ENCODE results near the gene VAV3.

Gene VAV3

GRCh38 chr1:107941531-107941930 is 23.4 kb downstream of the VAV3 start:
- 0 out of 2 replicates have a peak, but pooled peaks cover 3% of the 10 kb centered on the region for H3K9me2 ChIP-seq (replicated peaks; ENCODE audit: control insufficient read depth, low read length)
- H3K4me1 ChIP-seq (ENCODE audit: control insufficient read depth, low read length): peaks cover 8% of the 10 kb centered on the region
- H3K27me3 ChIP-seq (ENCODE audit: control insufficient read depth, low read length): no peaks in the 10 kb centered on the region
- H3K4me3 ChIP-seq (ENCODE audit: low read length): no peak overlapping the region
- no peaks in the 10 kb centered on the region for H4K20me1 ChIP-seq (ENCODE audit: control insufficient read depth, insufficient read depth, low read depth, low read length)
- H3K27ac ChIP-seq (ENCODE audit: low read depth, low read length): no peak overlapping the region
- H3F3A ChIP-seq (ENCODE audit: control insufficient read depth, insufficient read depth): no peaks in the 10 kb centered on the region
- no peaks in the 10 kb centered on the region for H3K36me3 ChIP-seq (ENCODE audit: control insufficient read depth, low read length)
- no peak overlapping the region for H3K4me2 ChIP-seq (ENCODE audit: low read length)
- no peaks in the 10 kb centered on the region for H3K79me2 ChIP-seq (ENCODE audit: control insufficient read depth, low read length)
- H3K9me3 ChIP-seq (ENCODE audit: control insufficient read depth, insufficient read depth, low read length): no peaks in the 10 kb centered on the region
- TF ChIP-seq EZH2phosphoT487 (IDR thresholded peaks at IDR 0.05; ENCODE audit: borderline replicate concordance, low read length): no peak
- TF ChIP-seq, protein P1, sequence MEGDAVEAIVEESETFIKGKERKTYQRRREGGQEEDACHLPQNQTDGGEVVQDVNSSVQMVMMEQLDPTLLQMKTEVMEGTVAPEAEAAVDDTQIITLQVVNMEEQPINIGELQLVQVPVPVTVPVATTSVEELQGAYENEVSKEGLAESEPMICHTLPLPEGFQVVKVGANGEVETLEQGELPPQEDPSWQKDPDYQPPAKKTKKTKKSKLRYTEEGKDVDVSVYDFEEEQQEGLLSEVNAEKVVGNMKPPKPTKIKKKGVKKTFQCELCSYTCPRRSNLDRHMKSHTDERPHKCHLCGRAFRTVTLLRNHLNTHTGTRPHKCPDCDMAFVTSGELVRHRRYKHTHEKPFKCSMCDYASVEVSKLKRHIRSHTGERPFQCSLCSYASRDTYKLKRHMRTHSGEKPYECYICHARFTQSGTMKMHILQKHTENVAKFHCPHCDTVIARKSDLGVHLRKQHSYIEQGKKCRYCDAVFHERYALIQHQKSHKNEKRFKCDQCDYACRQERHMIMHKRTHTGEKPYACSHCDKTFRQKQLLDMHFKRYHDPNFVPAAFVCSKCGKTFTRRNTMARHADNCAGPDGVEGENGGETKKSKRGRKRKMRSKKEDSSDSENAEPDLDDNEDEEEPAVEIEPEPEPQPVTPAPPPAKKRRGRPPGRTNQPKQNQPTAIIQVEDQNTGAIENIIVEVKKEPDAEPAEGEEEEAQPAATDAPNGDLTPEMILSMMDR (IDR thresholded peaks at IDR 0.05; ENCODE audit: low read depth, low read length, poor library complexity, severe bottlenecking): no peak

DNA sequence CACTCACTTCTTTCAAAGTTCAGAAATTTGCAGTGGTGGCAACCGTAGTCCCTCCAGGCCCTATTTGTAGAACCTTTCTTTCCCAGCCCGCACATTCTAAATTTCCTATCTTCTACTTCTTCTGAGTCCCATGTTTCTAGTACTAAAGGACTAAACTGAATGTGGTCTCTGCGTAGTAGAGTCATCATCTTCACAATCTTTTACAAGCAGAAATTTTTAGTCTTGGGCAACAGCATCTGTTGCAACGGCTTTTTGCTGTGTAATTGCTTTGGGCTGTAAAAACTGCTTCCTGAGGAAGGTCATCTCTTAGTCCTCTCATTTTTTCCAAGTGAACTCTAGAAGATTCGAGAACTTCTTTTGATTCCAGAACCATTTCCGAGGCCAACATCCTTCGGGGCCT is 23.9 kb downstream of the VAV3 start:
- TF ChIP-seq, protein P1 (IDR thresholded peaks at IDR 0.05; ENCODE audit: low read depth, low read length, poor library complexity, severe bottlenecking): no peak
- TF ChIP-seq EZH2phosphoT487 (IDR thresholded peaks at IDR 0.05; ENCODE audit: borderline replicate concordance, low read length): no peak
- Histone ChIP-seq H3K27ac (ENCODE audit: low read depth, low read length) (no peak overlapping the region), H3K79me2 (ENCODE audit: control insufficient read depth, low read length) (no peaks in the 10 kb centered on the region), H3K27me3 (ENCODE audit: control insufficient read depth, low read length) (no peaks in the 10 kb centered on the region), H3K36me3 (ENCODE audit: control insufficient read depth, low read length) (no peaks in the 10 kb centered on the region), H3K9me3 (ENCODE audit: control insufficient read depth, insufficient read depth, low read length) (no peaks in the 10 kb centered on the region), H3K9me2 (replicated peaks; ENCODE audit: control insufficient read depth, low read length) (0 out of 2 replicates have a peak, but pooled peaks cover 3% of the 10 kb centered on the region), H3K4me3 (ENCODE audit: low read length) (no peak overlapping the region), H3K4me1 (ENCODE audit: control insufficient read depth, low read length) (peaks cover 12% of the 10 kb centered on the region), H4K20me1 (ENCODE audit: control insufficient read depth, insufficient read depth, low read depth, low read length) (no peaks in the 10 kb centered on the region), H3K4me2 (ENCODE audit: low read length) (no peak overlapping the region), H3F3A (ENCODE audit: control insufficient read depth, insufficient read depth) (no peaks in the 10 kb centered on the region)

DNA sequence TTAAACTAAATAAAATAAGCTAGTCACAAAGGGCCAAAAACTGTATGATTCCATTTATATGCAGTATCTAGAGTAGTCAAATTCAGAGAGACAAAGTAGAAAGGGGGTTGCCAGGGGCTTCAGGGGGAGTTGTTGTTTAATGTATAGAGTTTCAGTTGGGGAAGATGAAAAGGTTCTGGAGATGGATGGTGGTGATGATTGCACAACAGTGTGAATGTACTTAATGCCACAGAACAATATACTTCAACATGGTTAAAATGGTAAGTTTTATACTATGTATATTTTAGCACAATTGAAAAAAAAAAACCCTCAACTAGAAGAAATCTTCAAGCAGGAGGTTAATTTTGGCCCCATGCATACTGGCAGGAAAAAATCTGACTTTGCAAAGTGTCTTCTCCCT is 24.3 kb downstream of the VAV3 start:
- no peak overlapping the region for H3K4me2 ChIP-seq (ENCODE audit: low read length)
- no peaks in the 10 kb centered on the region for H3K36me3 ChIP-seq (ENCODE audit: control insufficient read depth, low read length)
- no peaks in the 10 kb centered on the region for H3K9me2 ChIP-seq (replicated peaks; ENCODE audit: control insufficient read depth, low read length)
- H3K9me3 ChIP-seq (ENCODE audit: control insufficient read depth, insufficient read depth, low read length): no peaks in the 10 kb centered on the region
- H3K27ac ChIP-seq (ENCODE audit: low read depth, low read length): no peak overlapping the region
- no peak overlapping the region for H3K4me3 ChIP-seq (ENCODE audit: low read length)
- H3K79me2 ChIP-seq (ENCODE audit: control insufficient read depth, low read length): no peaks in the 10 kb centered on the region
- H4K20me1 ChIP-seq (ENCODE audit: control insufficient read depth, insufficient read depth, low read depth, low read length): no peaks in the 10 kb centered on the region
- TF ChIP-seq, protein P1 (IDR thresholded peaks at IDR 0.05; ENCODE audit: low read depth, low read length, poor library complexity, severe bottlenecking): no peak
- TF ChIP-seq EZH2phosphoT487 (IDR thresholded peaks at IDR 0.05; ENCODE audit: borderline replicate concordance, low read length): no peak
- peaks cover 16% of the 10 kb centered on the region for H3K4me1 ChIP-seq (ENCODE audit: control insufficient read depth, low read length)
- H3K27me3 ChIP-seq (ENCODE audit: control insufficient read depth, low read length): no peaks in the 10 kb centered on the region
- H3F3A ChIP-seq (ENCODE audit: control insufficient read depth, insufficient read depth): no peaks in the 10 kb centered on the region
